Stimulated activated CD4-positive, alpha-beta T cell treated with anti-CD3 and anti-CD28 coated beads, Interleukin-4, amount 100 ng/mL, for 4 hours (primary cell): ENCODE data around the gene PAX6.

Source experiments
- DNase-seq, 2 experiments: peaks; one replicate each; pipeline ENCODE4 v3.0.0-alpha.2; 2020

The PAX6 gene

GRCh38 chr11:31807799-31808667 lies 3.1 kb downstream of the PAX6 start:
- no peak for DNase-seq

GRCh38 chr11:31806928-31807798 lies 4.0 kb downstream of the PAX6 start:
- DNase-seq, result no peak

- DNase-seq, result no peak
These were observed 4.8 kb downstream of the PAX6 start for GRCh38 chr11:31806186-31806927.

GRCh38 chr11:31805629-31806185 lies 5.4 kb downstream of the PAX6 start:
- no peak for DNase-seq

GRCh38 chr11:31805037-31805628 lies 6.0 kb downstream of the PAX6 start:
- no peak for DNase-seq

GRCh38 chr11:31804312-31805036 lies 6.6 kb downstream of the PAX6 start:
- DNase-seq, result no peak

- DNase-seq, result no peak
These were observed 7.3 kb downstream of the PAX6 start for GRCh38 chr11:31803813-31804311.

- DNase-seq, result no peak
These were observed 7.9 kb downstream of the PAX6 start for GRCh38 chr11:31802990-31803812.

- DNase-seq, result no peak
These were observed 8.5 kb downstream of the PAX6 start for GRCh38 chr11:31802609-31802989.

GRCh38 chr11:31802000-31802551 lies 9.0 kb downstream of the PAX6 start:
- DNase-seq, result no peak

GRCh38 chr11:31801298-31801702 lies 9.8 kb downstream of the PAX6 start:
- DNase-seq, result no peak

GRCh38 chr11:31800398-31801265 lies 10.5 kb downstream of the PAX6 start:
- no peak for DNase-seq

- DNase-seq, result no peak
These were observed 11.4 kb downstream of the PAX6 start for GRCh38 chr11:31799435-31800397.

GRCh38 chr11:31798554-31799434 lies 12.3 kb downstream of the PAX6 start:
- no peak for DNase-seq

GRCh38 chr11:31798057-31798553 lies 13.0 kb downstream of the PAX6 start:
- no peak for DNase-seq

GRCh38 chr11:31797190-31798056 lies 13.7 kb downstream of the PAX6 start:
- no peak for DNase-seq
